ENCODE results near the gene TMEM132C. TPM values are rescaled to one million over a fixed set of nuclear protein-coding genes. Genes with fewer than 3 reads are reported as not detected.

TMEM132C gene
- total and polyA plus RNA-seq, 2 donors (not counting 1 experiment from before 2014, with no cell fraction given) = not detected

- H3K4me3 Mint-ChIP-seq = no peak overlapping the region
- ATAC-seq (ENCODE audit: low read depth) = no peak
- ChIA-PET CTCF (no interaction called here), POLR2A (no interaction called here)
- no peaks in the 10 kb centered on the region for H3K9me3 Mint-ChIP-seq (ENCODE audit: insufficient read depth)
- intact Hi-C loops (cut with micrococcal nuclease) = no loop called here
- Histone ChIP-seq H3K27me3 (replicated peaks in 1 of 4; ENCODE audit: control extremely low read depth in 1 of 4, control insufficient read depth in 3 of 4, insufficient read depth in 4 of 4, low read length in 3 of 4) (no peaks in the 10 kb centered on the region), H3K4me1 (ENCODE audit: control insufficient read depth in 2 of 2, insufficient read depth in 2 of 2, low read length in 2 of 2) (no peaks in the 10 kb centered on the region), H2AFZ (ENCODE audit: insufficient read depth, low read depth, low read length, poor library complexity, severe bottlenecking) (no peak overlapping the region), H3K4me3 (ENCODE audit: control extremely low read depth in 1 of 5, extremely low read depth in 1 of 5, insufficient read depth in 1 of 5, low read depth in 2 of 5, low read length in 4 of 5) (no peak overlapping the region), H3K9ac (ENCODE audit: low read length) (no peak overlapping the region), H4K20me1 (ENCODE audit: control insufficient read depth, insufficient read depth, low read length, poor library complexity, severe bottlenecking) (no peaks in the 10 kb centered on the region), H3K79me2 (ENCODE audit: control insufficient read depth, insufficient read depth, low read length) (no peaks in the 10 kb centered on the region), H3K27ac (ENCODE audit: low read length in 2 of 2) (no peak overlapping the region), H3K9me3 (ENCODE audit: control extremely low read depth in 1 of 3, control insufficient read depth in 2 of 3, insufficient read depth in 1 of 3, low read length in 2 of 3) (peaks cover 0 to 7% (median 0%) of the 10 kb centered on the region in 3 donors), H3K4me2 (replicated peaks; ENCODE audit: low read depth, low read length, poor library complexity, severe bottlenecking) (no peak overlapping the region), H3K36me3 (replicated peaks in 1 of 2; ENCODE audit: control extremely low read depth in 1 of 2, control insufficient read depth in 1 of 2, extremely low read depth in 1 of 2, insufficient read depth in 2 of 2, low read length in 1 of 2) (no peaks in the 10 kb centered on the region)
- H3K27ac Mint-ChIP-seq = no peak overlapping the region
- no peaks in the 10 kb centered on the region for H3K4me1 Mint-ChIP-seq
- TF ChIP-seq CTCF (IDR thresholded peaks at IDR 0.05) (no peak), EZH2 (IDR thresholded peaks at IDR 0.05; ENCODE audit: borderline replicate concordance, insufficient read depth, low read depth, low read length, poor library complexity, severe bottlenecking) (no peak)
- no CpG with 5 or more reads among the region's 2 CpGs for WGBS (ENCODE audit: insufficient coverage)
- no peak for DNase-seq
- H3K27me3 Mint-ChIP-seq = no peaks in the 10 kb centered on the region
Observed at GRCh38 chr12:128690641-128691040, 423.7 kb downstream of the TMEM132C start.

GRCh38 chr12:128693115-128693514, 426.1 kb downstream of the TMEM132C start:
- peaks cover 3% of the 10 kb centered on the region for H3K27me3 Mint-ChIP-seq
- Histone ChIP-seq H3K27ac (ENCODE audit: low read length in 2 of 2) (no peak overlapping the region), H3K4me2 (replicated peaks; ENCODE audit: low read depth, low read length, poor library complexity, severe bottlenecking) (no peak overlapping the region), H3K36me3 (replicated peaks in 1 of 2; ENCODE audit: control extremely low read depth in 1 of 2, control insufficient read depth in 1 of 2, extremely low read depth in 1 of 2, insufficient read depth in 2 of 2, low read length in 1 of 2) (no peaks in the 10 kb centered on the region), H3K4me3 (ENCODE audit: control extremely low read depth in 1 of 5, extremely low read depth in 1 of 5, insufficient read depth in 1 of 5, low read depth in 2 of 5, low read length in 4 of 5) (no peak overlapping the region), H2AFZ (ENCODE audit: insufficient read depth, low read depth, low read length, poor library complexity, severe bottlenecking) (no peak overlapping the region), H3K9me3 (ENCODE audit: control extremely low read depth in 1 of 3, control insufficient read depth in 2 of 3, insufficient read depth in 1 of 3, low read length in 2 of 3) (peaks cover 0 to 7% (median 0%) of the 10 kb centered on the region in 3 donors), H3K9ac (ENCODE audit: low read length) (no peak overlapping the region), H3K27me3 (replicated peaks in 1 of 4; ENCODE audit: control extremely low read depth in 1 of 4, control insufficient read depth in 3 of 4, insufficient read depth in 4 of 4, low read length in 3 of 4) (no peaks in the 10 kb centered on the region), H4K20me1 (ENCODE audit: control insufficient read depth, insufficient read depth, low read length, poor library complexity, severe bottlenecking) (no peaks in the 10 kb centered on the region), H3K4me1 (ENCODE audit: control insufficient read depth in 2 of 2, insufficient read depth in 2 of 2, low read length in 2 of 2) (no peaks in the 10 kb centered on the region), H3K79me2 (ENCODE audit: control insufficient read depth, insufficient read depth, low read length) (no peaks in the 10 kb centered on the region)
- intact Hi-C loops (cut with micrococcal nuclease) = no loop called here
- DNase-seq = no peak
- ChIA-PET POLR2A (no interaction called here), CTCF (no interaction called here)
- no peak overlapping the region for H3K27ac Mint-ChIP-seq
- TF ChIP-seq CTCF (IDR thresholded peaks at IDR 0.05) = no peak
- TF ChIP-seq EZH2 (IDR thresholded peaks at IDR 0.05; ENCODE audit: borderline replicate concordance, insufficient read depth, low read depth, low read length, poor library complexity, severe bottlenecking) = no peak
- no peak for ATAC-seq (ENCODE audit: low read depth)
- no peaks in the 10 kb centered on the region for H3K4me1 Mint-ChIP-seq
- 79% methylated on average over 2 of the region's 4 CpGs for WGBS (ENCODE audit: insufficient coverage)
- H3K9me3 Mint-ChIP-seq (ENCODE audit: insufficient read depth) = peaks cover 5% of the 10 kb centered on the region
- no peak overlapping the region for H3K4me3 Mint-ChIP-seq

Measured in B cell (primary cell).